NOMO-1 treated with dmso at 0.1 percent for 144 hours (cell line): Measurements from ENCODE around the gene CRLF3.
"Not testable (repeated sequence)": the region's sequence is repeated elsewhere in the genome, so short reads cannot be mapped to it uniquely, and the experiment has no call there.

ENCODE experiments used
- DNase-seq: peaks from one replicate; lab custom pipeline; 2025; ENCODE audit not compliant: unreplicated experiment; lab: John Stamatoyannopoulos, UW

CRLF3 gene

GRCh38 chr17:30816165-30816564 is 8.3 kb downstream of the CRLF3 start:
- no peak for DNase-seq

GRCh38 chr17:30814860-30815259 is 9.6 kb downstream of the CRLF3 start:
- DNase-seq, result peak; percentile 39

DNA sequence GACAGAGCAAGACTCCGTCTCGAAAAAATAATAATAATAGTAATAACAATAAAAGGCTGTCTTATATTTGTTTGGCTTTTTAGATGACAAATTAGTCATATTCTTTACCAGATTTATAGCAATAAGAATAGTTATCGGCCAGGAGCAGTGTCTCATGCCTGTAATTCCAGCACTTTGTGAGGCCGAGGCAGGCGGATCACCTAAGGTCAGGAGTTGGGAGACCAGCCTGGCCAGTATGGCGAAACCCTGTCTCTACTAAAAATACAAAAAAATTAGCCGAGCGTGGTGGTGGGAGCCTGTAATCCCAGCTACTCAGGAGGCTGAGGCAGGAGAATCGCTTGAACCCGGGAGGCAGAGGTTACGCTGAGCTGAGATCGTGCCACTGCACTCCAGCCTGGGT is 10.3 kb downstream of the CRLF3 start:
- DNase-seq, result not testable (repeated sequence)

DNA sequence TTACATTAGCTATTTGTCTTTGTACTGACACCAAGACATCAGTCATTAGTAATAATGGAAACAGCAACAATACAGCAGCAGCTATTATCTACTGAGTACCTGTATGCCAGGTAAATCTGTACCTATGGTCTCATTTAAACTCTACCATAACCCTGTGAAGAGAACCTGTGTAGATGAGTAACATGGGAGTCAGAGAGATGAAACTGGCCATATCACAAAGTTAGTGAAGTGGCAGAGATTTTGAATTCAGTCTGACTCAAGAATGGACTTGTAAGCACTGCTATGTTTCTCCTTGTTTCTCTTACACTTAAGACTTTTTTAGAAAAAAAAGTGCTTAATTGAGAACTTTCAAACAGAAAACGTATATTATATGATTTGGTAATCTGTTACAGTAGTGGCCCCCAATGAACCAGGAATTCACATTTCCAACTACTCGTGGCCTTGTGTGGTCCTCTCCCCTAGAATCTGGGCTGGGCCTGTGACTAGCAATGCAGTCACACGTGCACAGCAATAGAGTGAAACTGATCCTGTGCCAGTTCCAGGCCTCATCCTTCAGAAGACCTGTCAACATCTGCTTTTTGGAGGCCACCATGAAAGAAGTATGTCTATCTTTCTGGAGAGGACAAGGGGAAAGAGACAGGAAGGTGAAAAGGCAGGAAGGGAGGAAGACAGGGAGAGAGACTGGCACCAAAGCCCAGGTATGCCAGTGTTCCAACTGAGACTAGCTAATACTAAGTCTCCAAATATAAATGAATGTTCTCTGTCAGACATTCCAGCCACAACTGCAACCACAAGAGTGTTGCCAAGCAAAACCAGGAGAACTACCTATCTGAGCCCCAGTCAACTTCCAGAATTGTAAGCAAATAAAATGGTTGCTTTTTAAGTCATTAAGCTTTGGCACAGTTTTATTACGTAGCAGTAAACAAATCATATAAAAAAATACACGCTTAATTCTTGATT is 12.0 kb downstream of the CRLF3 start:
- DNase-seq, result no peak

- no peak for DNase-seq
Measured at GRCh38 chr17:30809867-30810266, 14.6 kb downstream of the CRLF3 start.

DNA sequence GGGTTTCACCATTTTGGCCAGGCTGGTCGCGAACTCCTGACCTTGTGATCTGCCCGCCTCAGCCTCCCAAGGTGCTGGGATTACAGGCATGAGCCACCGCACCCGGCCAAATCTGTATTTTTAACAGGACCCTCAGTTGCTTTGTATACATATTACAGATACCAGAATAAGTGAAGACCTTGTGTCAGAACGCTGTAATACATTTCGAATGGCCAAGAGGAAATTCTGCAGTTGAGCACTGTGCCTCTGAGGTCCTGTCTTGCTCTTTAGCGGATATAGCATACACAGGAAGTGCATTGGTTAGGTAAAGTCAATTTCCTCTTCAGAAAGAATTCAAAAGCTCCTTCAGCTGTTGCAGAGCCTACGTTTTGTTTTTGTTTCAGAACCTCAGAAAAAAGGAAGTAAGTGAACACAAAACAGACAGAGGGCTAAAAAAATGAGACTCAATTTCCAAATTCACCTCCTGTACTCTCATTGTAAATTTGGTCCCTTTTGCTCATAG is 15.7 kb downstream of the CRLF3 start:
- peak; percentile 89 for DNase-seq

DNA sequence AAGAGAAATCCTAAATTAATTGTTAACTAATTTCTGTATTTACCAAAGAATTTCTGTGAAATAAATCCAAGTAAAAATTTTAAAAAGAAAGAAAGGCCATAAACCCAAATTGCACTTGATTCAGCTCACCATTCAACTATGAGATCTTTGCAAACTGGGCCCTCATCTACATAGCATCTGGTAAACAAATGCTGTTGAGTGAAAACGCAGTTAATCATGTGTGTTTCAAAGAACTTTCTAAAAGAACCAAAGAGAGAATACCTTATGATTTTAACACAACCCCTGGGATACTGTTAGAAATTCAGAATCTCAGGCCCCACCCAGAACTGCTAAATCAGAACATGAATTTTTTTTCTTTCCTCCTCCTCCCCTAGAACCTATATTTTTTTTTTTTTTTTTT is 16.6 kb downstream of the CRLF3 start:
- DNase-seq, result no peak

GRCh38 chr17:30805944-30806456 is 18.5 kb downstream of the CRLF3 start:
- DNase-seq, result no peak

- DNase-seq, result no peak
Measured at GRCh38 chr17:30801671-30802070, 22.8 kb downstream of the CRLF3 start.

- no peak for DNase-seq
Measured at GRCh38 chr17:30796016-30796415, 28.5 kb downstream of the CRLF3 start.

DNA sequence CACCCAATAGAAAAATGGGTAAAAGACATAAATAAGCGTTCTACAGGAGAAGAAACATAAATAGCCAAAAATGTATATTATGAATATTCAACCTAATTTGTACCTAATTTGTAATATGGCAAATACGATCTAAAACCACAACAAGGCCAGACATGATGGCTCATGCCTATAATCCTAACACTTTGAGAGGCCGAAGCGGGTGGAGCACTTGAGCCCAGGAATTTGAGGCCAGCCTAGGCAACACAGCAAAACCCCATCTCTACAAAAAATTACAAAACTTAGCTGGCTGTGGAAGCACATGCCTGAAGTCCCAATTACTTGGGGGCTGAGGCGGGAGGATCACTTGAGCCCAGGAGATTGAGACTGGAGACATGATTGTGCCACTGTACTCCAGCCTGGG is 30.1 kb downstream of the CRLF3 start:
- DNase-seq, result no peak

DNA sequence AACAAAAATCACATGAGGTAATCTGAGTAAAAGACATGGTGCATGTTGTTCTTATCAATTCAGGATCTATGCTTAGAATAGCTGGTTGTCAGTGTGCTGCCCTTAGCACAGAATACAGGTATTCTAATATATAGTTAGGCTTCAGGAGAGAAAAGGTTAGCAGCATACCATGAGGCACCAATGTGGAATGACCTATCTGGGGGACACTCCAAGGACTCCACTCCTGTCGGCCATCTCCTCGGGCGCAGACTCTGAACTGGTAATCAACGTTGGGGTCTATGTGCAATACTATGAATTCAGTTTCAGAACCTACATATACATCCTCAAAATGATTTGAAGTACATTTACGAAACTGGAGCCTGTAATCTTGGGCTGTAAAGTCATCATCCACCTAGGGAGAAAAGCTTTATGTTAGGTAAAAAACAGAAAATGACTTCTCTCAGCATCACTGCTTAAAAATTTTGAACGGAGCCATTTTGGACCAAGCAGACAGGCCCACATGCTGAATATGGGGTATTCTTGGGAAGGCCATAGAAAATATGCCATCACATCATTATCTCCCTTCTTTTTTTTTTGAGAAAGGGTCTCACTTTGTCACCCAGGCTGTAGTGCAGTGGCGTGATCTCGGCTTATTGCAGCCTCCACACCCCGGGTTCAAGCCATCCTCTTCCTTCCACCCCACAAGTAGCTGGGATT is 31.1 kb downstream of the CRLF3 start:
- DNase-seq, result no peak

- DNase-seq, result no peak
Measured at GRCh38 chr17:30790279-30790678, 34.2 kb downstream of the CRLF3 start.

GRCh38 chr17:30788918-30789317 is 35.6 kb downstream of the CRLF3 start:
- DNase-seq, result no peak

DNA sequence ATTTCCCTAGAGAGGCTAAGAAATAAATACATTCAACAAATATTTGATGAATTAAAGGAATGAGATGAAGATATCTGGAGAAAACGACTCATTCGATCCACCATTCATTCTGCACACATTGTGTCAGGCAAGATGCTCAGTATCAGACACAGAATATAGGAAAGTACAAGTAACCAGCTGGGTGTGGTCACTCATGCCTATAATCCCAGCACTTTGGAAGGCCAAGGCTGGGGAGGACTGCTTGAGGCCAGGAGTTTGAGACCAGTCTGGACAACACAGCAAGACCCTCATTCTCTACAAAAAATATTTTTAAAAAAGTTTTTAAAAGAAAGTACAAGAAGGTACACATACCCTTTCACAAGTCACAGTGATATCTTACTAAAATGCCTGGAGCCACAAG is 42.3 kb downstream of the CRLF3 start:
- no peak for DNase-seq

DNA sequence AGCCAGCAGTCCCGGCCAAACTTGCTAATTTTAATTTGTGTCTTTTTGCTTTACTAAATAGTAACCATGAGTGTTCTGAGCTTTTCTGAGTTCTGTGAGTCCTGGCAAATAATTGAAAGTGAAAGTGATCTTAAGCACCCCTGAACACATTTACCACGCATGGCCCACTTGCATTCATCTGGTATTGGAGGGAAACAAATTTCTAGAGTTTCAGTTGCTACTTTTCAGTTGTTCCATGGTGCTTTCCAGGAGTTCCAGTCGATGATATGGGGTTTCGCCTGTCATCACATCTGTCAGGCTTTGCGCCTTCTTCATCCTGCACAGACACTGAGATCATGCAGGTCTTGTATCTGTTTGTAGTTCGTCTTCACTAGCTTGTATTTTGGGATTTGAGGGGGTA is 44.1 kb downstream of the CRLF3 start:
- DNase-seq, result no peak

DNA sequence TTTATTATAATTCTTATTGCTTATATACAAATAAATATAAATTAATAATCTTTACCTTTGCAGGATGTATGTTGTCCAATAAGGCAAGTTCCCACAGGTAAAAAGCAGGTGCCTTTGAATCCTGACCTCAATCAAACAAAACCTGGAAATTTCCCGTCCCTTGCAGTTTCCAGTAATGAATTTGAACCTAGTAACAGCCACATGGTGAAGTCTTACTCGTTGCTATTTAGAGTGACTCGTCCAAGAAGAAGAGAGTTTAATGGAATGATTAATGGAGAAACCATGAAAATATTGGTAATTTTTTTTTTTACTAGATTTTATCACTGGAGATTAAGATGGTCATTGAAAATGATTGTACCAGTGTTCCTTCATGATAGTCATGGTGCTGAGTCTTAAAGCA is 55.7 kb downstream of the CRLF3 start:
- DNase-seq, result not testable (repeated sequence)

- not testable (repeated sequence) for DNase-seq
Measured at GRCh38 chr17:30767641-30768404, 56.7 kb downstream of the CRLF3 start.

- no peak for DNase-seq
Measured at GRCh38 chr17:30761060-30761459, 63.4 kb downstream of the CRLF3 start.

DNA sequence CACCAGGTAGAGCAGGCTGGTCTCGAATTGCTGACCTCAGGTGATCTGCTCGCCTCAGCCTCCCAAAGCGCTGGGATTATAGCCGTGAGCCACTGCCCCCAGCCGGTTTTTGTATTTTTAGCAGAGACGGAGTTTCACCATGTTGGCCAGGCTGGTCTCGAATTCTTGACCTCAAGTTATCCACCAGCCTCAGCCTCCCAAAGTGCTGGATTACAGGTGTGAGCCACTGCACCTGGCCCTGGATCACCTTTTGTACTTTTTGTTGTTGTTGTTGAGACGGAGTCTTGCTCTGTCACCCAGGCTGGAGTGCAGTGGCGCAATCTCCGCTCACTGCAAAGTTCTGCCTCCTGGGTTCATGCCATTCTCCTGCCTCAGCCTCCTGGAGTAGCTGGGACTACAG is 71.2 kb downstream of the CRLF3 start:
- DNase-seq, result not testable (repeated sequence)

GRCh38 chr17:30750982-30751381 is 73.5 kb downstream of the CRLF3 start:
- DNase-seq, result not testable (repeated sequence)
